ENCODE results near the gene DPPA4.

The DPPA4 gene

DNA sequence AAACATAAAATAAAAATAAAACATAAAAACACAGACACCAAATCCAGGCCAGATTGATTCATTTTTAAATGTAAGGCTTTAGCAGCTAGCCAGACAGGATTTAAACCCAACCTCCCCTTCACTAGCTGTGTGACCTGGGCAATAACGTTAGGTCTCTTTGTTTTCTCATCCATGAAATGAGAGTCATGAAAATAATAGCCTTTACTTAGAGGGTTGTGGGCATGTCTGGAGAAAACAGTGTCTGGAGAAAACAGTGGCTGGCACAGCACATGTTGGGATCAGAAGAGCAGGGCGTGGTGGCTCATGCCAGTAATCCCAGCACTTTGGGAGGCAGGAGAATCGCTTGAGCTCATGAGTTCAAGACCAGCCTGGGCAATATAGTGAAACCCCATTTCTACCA, 1.9 kb upstream of the DPPA4 start:
- DNase-seq (ENCODE audit: low read depth in 3 of 3, low spot score in 1 of 3): no peak

DNA sequence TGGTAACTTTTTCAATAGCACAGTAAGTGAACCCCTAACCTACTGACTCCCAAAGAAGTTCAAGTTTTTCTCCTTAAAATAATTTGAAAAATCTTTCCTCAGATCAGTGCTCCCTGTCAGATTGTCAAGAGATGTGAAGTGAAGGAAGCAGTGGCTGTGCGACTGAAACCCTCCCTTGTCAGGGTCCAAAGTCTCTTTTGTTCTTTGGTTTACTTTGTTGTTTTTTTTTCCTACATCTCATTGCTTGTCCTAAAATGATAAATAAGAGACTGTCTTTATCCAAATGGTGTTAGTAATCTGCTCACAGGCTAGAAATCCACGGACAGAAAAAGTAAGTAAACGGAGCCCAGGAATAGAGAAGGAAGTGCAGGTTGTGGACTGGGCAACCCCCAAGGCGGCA, 976 bp upstream of the DPPA4 start:
- DNase-seq (ENCODE audit: low read depth in 3 of 3, low spot score in 1 of 3): no peak

DNA sequence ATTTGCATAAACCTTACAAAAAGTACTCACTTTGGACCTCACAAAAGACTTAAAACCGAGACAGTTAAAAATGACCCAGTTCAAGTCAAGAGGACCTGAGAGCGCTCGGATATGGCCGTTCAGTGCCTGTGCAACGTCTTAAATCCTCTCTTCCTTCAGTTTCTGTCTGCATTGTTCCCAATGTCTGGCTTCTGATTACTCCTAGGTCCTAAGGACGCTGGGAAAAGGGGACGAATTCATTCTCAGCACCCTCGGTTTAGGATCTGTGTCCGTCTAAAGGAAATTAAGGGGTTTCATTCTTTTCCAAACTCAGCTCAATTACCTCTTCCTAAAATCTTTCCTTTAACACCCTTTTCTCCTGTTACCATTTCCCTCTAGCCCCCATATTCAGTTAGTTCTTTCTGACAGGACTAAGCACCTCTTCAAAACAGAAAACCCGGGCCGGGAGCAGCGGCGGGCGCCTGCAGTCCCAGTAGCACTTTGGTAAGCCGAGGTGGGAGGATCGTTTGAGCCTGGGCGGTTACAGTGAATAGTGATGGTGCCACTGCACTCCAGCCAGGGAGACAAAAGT, 970 bp downstream of the DPPA4 start:
- no peak for DNase-seq (ENCODE audit: low read depth in 3 of 3, low spot score in 1 of 3)

DNA sequence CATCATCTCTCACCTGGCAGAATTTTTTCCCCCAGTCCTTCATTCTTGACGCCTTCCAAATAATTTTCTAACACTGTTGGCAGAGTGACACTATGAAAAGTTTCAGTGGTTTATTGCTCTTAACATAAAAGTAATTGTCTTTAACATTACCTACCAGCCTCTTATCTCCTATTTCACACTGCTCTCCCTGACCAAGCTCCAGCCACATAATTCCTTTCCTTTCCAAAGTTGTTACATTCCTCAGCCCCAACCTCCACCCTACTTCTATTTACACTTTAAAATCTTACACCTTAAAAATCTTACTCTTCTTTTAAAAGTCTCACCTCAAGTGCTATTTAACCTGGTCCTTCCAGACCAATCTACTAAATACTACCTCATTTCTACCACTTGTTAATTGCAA, 2.8 kb downstream of the DPPA4 start:
- DNase-seq (ENCODE audit: low read depth in 3 of 3, low spot score in 1 of 3): no peak

DNA sequence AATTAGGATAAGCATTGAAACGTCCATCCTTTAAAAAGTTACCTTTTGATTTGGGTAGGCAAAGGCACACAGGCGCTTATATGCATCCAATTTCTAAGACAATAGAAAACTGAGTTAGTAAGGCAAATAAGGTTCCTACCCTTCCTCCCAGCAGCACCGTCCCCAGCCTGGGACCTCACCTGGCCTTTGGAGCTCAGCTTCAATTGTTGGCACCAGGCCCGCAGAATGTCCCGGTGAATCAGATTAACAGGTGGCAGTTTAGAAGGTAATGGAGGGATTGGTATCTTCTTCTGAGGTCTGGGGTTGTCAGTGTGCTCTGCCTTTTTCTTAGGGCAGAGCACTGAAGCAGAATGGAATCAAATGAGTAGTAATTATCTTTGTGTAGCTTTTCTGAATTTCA, 5.7 kb downstream of the DPPA4 start:
- no peak for DNase-seq (ENCODE audit: low read depth in 3 of 3, low spot score in 1 of 3)

DNA sequence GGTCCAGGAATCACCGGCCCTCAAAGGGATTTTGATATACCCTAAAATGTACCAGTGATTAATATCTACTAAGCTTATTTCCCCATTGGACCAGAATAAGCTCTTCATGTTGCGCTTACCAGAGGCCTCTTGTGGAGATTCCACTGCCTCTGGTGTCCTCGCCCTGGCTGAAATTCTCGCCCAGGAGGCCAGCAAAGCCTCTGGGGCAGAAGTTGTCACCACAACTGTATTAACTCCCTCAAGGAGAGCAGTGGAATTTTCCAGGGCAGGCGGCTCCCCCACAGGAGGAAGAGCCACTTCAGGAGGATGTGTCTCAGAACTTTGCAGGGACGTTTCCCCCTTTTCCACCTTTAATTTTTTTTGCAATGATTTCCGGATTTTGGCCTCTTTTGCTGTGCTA, 6.9 kb downstream of the DPPA4 start:
- DNase-seq (ENCODE audit: low read depth in 3 of 3, low spot score in 1 of 3): no peak

DNA sequence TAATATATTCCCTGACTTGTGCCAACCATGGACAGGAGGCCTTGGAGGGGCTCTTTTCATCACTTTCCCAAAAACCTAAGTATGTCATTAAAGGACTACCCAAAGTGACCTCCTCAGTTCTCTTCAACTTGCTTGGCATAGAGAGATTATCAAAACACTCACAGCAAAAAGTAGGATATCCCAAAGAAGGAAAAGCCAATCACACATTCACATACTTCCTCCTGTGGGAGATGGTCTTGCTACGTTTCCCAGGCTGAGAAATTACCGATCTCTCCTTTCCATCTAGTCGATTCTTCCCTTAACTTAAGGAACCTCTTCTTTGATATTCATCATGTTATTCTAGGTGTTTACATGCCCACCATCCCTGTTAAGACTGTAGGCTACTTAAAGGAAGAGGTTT, 9.1 kb downstream of the DPPA4 start:
- no peak for DNase-seq (ENCODE audit: low read depth in 3 of 3, low spot score in 1 of 3)

DNA sequence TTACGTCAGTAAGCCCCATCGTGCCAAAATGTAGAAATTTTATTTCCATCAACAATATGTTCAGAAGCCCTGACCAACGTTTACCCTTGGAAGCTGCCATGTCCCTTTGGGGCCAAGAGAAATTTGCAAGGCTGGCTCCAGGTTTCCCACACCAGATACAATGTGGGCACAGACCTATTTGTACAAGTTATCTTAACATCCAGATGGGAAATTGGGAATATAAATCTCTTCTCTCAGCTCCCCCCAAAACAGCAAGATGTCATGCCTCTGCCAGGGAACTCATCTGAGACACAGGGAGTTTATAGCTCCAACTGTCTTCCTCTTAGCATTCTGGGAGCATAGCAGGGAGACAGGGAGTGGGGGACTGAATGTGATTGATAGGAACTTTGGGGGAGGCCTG, 11.7 kb downstream of the DPPA4 start:
- no peak for DNase-seq (ENCODE audit: low read depth in 3 of 3, low spot score in 1 of 3)

DNA sequence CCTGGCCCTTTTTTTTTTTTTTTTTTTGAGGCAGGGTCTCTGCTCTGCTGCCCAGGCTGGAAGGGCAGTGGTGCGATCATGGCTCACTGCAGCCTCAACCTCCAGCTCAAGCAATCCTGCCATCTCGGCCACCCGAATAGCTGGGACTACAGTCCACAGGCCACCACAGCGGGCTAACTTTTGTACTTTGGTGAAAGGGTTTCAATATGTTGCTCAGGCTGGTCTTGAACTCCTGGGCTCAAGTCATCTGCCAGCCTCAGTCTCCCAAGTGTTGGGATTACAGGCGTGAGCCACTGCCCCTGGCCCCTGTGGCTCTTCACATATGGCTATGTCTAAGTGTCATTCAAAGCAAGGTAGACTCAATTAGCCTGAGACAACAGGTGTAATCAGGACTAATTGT, 12.2 kb downstream of the DPPA4 start:
- DNase-seq (ENCODE audit: low read depth in 3 of 3, low spot score in 1 of 3): no peak

DNA sequence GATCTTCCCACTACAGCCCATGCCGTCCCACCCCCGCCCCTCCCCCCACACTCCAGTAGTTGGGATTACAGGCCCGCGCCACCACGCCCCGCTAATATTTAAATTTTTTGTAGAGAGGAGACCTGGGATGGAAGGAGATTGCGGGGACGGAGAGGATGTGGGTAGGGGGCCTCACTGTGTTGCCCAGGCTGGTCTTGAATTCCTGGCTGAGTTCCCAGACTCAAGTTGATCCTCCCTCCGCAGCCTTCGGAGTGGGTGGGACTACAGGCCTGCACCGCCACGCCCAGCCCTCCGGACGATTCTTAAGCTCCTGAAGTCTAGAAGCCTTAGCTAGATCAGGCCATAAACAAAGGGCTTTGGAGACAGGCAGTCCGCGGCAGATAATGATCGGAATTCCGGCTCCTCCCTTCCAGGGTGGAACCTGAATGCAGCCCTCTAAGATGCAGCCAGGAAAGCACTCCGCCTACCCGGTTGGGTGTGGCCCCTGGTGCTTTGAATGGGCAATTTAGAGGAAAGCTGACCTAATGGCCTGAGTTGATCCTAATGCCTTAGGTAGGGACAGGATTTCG, 21.1 kb downstream of the DPPA4 start, which contains the start of gene DPPA2:
Gene DPPA2 (minus strand): TSS at position 356 of the 569 bp plus-strand sequence. CDS start 1,975 bp downstream, outside the sequence.
- no peak for DNase-seq (ENCODE audit: low read depth in 3 of 3, low spot score in 1 of 3)

DNA sequence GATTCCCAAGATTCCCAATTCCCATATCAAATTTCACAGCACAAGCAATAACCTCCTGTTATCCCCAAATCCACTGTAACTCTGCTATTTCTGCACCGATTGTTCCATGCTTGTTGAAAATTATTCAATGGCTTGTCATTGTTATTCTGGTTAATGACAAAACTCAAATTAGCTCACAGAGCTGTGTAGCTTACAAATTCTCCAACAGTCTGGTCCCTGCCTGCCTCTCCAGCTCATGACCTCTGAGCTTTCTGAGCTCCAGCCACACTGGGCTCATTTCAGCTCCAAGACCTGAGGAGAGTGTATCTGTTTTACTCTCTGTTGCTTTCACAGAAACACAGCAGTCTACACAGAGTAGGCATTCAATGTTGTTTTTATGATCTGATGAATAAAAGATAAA, 24.3 kb downstream of the DPPA4 start:
- no peak for DNase-seq (ENCODE audit: low read depth in 3 of 3, low spot score in 1 of 3)

DNA sequence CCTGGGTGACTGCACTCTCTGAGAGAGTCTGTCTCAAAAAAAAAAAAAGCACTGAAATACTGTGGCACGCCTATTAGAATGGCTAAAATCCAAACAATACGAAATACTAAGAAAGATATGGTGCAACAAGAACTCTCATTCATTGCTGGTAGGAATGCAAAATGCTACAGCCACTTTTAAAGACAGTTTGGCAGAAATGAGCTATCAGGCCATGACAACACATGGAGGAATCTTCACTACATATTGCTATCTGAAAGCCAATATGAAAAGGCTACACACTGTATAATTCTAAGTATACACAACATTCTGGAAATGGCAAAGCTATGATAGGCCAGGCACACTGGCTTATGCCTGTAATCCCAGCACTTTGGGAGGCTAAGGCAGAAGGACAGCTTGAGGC, 39.9 kb downstream of the DPPA4 start:
- DNase-seq (ENCODE audit: low read depth in 3 of 3, low spot score in 1 of 3): no peak

DNA sequence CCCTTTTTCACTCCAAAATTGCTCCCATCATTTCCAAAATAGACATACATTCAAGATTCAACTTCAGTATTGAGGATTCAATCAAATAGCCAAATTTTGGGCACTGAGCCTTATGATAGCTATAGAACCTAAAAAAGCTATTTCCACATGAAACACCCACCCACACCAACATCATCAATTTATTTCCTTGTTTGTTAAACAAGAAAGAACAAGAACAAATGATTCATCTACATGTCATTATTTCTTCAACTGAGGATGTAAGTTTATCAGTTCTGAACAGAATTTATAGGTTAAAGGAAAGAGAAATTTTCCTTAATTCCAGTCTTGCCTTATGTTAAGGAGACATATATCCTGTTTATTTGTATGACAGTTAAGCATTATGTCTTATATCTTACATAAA, 53.3 kb downstream of the DPPA4 start:
- no peak for DNase-seq (ENCODE audit: low read depth in 3 of 3, low spot score in 1 of 3)

DNA sequence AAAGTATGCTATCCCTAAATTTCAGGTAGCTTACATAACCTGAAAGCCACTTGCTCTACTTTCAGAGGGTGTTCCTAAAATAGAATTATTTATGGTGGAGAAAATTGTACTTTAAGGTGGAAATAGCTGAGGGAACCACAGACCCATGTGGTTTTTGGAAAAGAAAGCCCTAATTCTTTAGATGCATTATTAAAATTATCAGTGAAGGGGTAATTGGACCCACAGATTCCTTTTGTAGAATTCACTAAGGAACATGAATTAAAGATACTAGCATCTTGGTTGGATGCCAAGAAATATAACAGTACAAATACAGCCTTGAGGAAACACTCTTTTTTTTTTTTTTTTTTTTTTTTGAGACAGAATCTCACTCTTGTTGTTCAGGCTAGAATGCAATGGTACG, 58.8 kb downstream of the DPPA4 start:
- DNase-seq (ENCODE audit: low read depth in 3 of 3, low spot score in 1 of 3): no peak

DNA sequence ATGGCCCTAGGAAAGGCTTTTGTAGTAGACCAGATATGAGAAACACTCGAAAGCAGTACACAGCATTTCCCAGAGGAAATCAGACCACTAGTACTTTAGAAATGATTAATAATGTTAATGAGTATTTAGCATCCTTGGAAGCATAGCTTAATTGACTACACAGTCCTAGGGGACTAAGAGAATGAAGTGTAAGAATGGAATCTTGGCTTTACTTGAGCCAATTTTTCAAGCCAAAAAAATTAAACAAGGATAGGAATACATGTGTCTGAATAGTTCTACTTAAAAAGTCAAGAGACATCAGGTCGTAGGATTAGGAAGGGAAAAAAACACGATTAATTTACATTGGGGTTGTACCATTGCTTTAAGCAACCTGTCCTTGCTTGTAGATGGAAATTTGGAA, 59.2 kb downstream of the DPPA4 start:
- DNase-seq (ENCODE audit: low read depth in 3 of 3, low spot score in 1 of 3): no peak

Measured in stimulated activated CD4-positive, alpha-beta T cell treated with anti-CD3 and anti-CD28 coated beads, TNF-alpha, amount 100 ng/mL, for 1 hour (primary cell).